Trophoblast cell (in vitro differentiated cells and primary cell): ENCODE data around the gene EHD3.

ENCODE experiments used
- DNase-seq, 2 donors: peaks; one replicate each; pipeline ENCODE4 v3.0.0-alpha.2; 2016
- H2AFZ ChIP-seq: 2 replicates; pipeline ENCODE4 v1.6.1; 2013; ENCODE audit warnings: low read length, moderate library complexity, mild to moderate bottlenecking; ENCODE audit not compliant: insufficient read depth, poor library complexity
- H2AK5ac ChIP-seq: 2 replicates; pipeline ENCODE4 v1.6.1; 2013; ENCODE audit warnings: mild to moderate bottlenecking, low read length
- H2BK120ac ChIP-seq: 2 replicates; pipeline ENCODE4 v1.6.1; 2013; ENCODE audit warnings: low read length, mild to moderate bottlenecking, moderate library complexity; ENCODE audit not compliant: insufficient read depth, poor library complexity
- H2BK12ac ChIP-seq: 2 replicates; pipeline ENCODE4 v1.6.1; 2013; ENCODE audit warnings: mild to moderate bottlenecking, low read length, moderate library complexity
- H2BK5ac ChIP-seq: 2 replicates; pipeline ENCODE4 v1.6.1; 2013; ENCODE audit warnings: low read length, low read depth, moderate library complexity, mild to moderate bottlenecking; ENCODE audit not compliant: poor library complexity
- H3K14ac ChIP-seq: 2 replicates; pipeline ENCODE4 v1.6.1; 2013; ENCODE audit warnings: mild to moderate bottlenecking, low read length
- H3K18ac ChIP-seq: 2 replicates; pipeline ENCODE4 v1.6.1; 2013; ENCODE audit warnings: mild to moderate bottlenecking, low read length
- H3K23ac ChIP-seq: 2 replicates; pipeline ENCODE4 v1.6.1; 2013; ENCODE audit warnings: low read length
- H3K27ac ChIP-seq: 2 replicates; pipeline ENCODE4 v1.5.1; 2013; ENCODE audit warnings: low read depth, mild to moderate bottlenecking, inconsistent platforms, low read length, moderate library complexity
- H3K27me3 ChIP-seq: 2 replicates; pipeline ENCODE4 v1.6.1; 2013; ENCODE audit warnings: inconsistent platforms, mild to moderate bottlenecking, low read length, moderate library complexity; ENCODE audit not compliant: insufficient read depth
- H3K36me3 ChIP-seq, 2 experiments: 1 replicate in 1 of 2; 2 replicates in 1 of 2; pipeline ENCODE4 v1.6.1; 2013; ENCODE audit warnings: low read length in 2 of 2, mild to moderate bottlenecking in 2 of 2, moderate library complexity in 1 of 2; ENCODE audit not compliant: insufficient read depth in 2 of 2, control insufficient read depth in 1 of 2
- H3K4ac ChIP-seq: 2 replicates; pipeline ENCODE4 v1.6.1; 2013; ENCODE audit warnings: low read depth, mild to moderate bottlenecking, low read length, moderate library complexity
- H3K4me1 ChIP-seq, 2 experiments: 1 replicate in 1 of 2; 2 replicates in 1 of 2; pipeline ENCODE4 v1.6.1; 2013; ENCODE audit warnings: low read length in 2 of 2, mild to moderate bottlenecking in 2 of 2, moderate library complexity in 1 of 2; ENCODE audit not compliant: insufficient read depth in 2 of 2, control insufficient read depth in 1 of 2
- H3K4me2 ChIP-seq: 2 replicates; pipeline ENCODE4 v1.6.1; 2013; ENCODE audit warnings: inconsistent platforms, mild to moderate bottlenecking, low read length, moderate library complexity
- H3K4me3 ChIP-seq: 2 replicates; pipeline ENCODE4 v1.5.1; 2013; ENCODE audit warnings: mild to moderate bottlenecking, low read depth, low read length, inconsistent platforms
- H3K79me1 ChIP-seq: one replicate; pipeline ENCODE4 v1.6.1; 2013; ENCODE audit warnings: low read length
- H3K79me2 ChIP-seq: 2 replicates; pipeline ENCODE4 v1.6.1; 2013; ENCODE audit warnings: low read length, mild to moderate bottlenecking; ENCODE audit not compliant: control insufficient read depth, insufficient read depth, poor library complexity
- H3K9ac ChIP-seq: 2 replicates; pipeline ENCODE4 v1.6.1; 2013; ENCODE audit warnings: mild to moderate bottlenecking, low read length
- H3K9me3 ChIP-seq: 2 replicates; pipeline ENCODE4 v1.6.1; 2013; ENCODE audit warnings: low read depth, mild to moderate bottlenecking, control low read depth, inconsistent platforms, low read length; ENCODE audit not compliant: insufficient read depth
- H4K12ac ChIP-seq: 2 replicates; pipeline ENCODE4 v1.6.1; 2013; ENCODE audit warnings: low read depth, mild to moderate bottlenecking, low read length, moderate library complexity
- H4K8ac ChIP-seq: 2 replicates; pipeline ENCODE4 v1.6.1; 2013; ENCODE audit warnings: low read depth, mild to moderate bottlenecking, low read length, moderate library complexity
- H4K91ac ChIP-seq: one replicate; pipeline ENCODE4 v1.6.1; 2013; ENCODE audit warnings: low read depth, mild to moderate bottlenecking, low read length, moderate library complexity
- WGBS: extraction: QIAGEN DNeasy Blood & Tissue Kit; methylation state at CpG from one replicate; pipeline ENCODE4 v1.1.7; 2013; ENCODE audit warnings: missing lambda C conversion rate; ENCODE audit not compliant: insufficient read length, insufficient coverage; ENCODE audit errors: extremely low coverage; 5-methylcytosine and 5-hydroxymethylcytosine counted together

Gene EHD3

GRCh38 chr2:31234683-31235503, 941 bp downstream of the EHD3 start:
- peak overlapping the region; percentile 78 for H3K4me3 ChIP-seq
- peaks cover 14% of the 10 kb centered on the region for H3K79me1 ChIP-seq
- H3K23ac ChIP-seq: no peak overlapping the region
- no peaks in the 10 kb centered on the region for H3K27me3 ChIP-seq
- WGBS: no CpG with 5 or more reads among the region's 17 CpGs
- H2BK12ac ChIP-seq: no peak overlapping the region
- peak overlapping the region; percentile 66 for H3K18ac ChIP-seq
- H2AFZ ChIP-seq: no peak overlapping the region
- H3K4me2 ChIP-seq: peak overlapping the region; percentile 97
- H2BK120ac ChIP-seq: peak overlapping the region; percentile 49
- H3K14ac ChIP-seq: peak overlapping the region; percentile 43
- no peak overlapping the region for H2AK5ac ChIP-seq
- no peaks in the 10 kb centered on the region for H3K79me2 ChIP-seq
- H3K4ac ChIP-seq: peak overlapping the region; percentile 8
- H4K8ac ChIP-seq: peak overlapping the region; percentile 67
- no peak overlapping the region for H3K27ac ChIP-seq
- no peak overlapping the region for H2BK5ac ChIP-seq
- DNase-seq: no peak
- H3K9ac ChIP-seq: no peak overlapping the region
- H4K91ac ChIP-seq: peak overlapping the region; percentile 64
- no peaks in the 10 kb centered on the region for H3K36me3 ChIP-seq
- H4K12ac ChIP-seq: peak overlapping the region; percentile 41
- no peaks in the 10 kb centered on the region for H3K9me3 ChIP-seq
- peaks cover 25 to 28% of the 10 kb centered on the region in 2 experiments for H3K4me1 ChIP-seq

- Histone ChIP-seq H3K9me3 (no peaks in the 10 kb centered on the region), H3K9ac (no peak overlapping the region), H3K4ac (no peak overlapping the region), H3K18ac (no peak overlapping the region), H2BK12ac (no peak overlapping the region), H3K23ac (no peak overlapping the region), H3K27ac (no peak overlapping the region), H2AFZ (no peak overlapping the region), H4K91ac (no peak overlapping the region), H4K12ac (no peak overlapping the region), H2BK120ac (no peak overlapping the region), H4K8ac (no peak overlapping the region), H3K4me3 (no peak overlapping the region), H2BK5ac (no peak overlapping the region), H3K14ac (no peak overlapping the region), H3K36me3 (no peaks in the 10 kb centered on the region), H2AK5ac (no peak overlapping the region), H3K4me1 (peaks cover 30 to 32% of the 10 kb centered on the region in 2 experiments), H3K27me3 (no peaks in the 10 kb centered on the region), H3K79me1 (peaks cover 17% of the 10 kb centered on the region), H3K4me2 (peak overlapping the region; percentile 97), H3K79me2 (no peaks in the 10 kb centered on the region)
- WGBS: no CpG with 5 or more reads among the region's 4 CpGs
- DNase-seq: peak in 1 of 2 donors; percentile 52
These were observed 1.6 kb downstream of the EHD3 start for GRCh38 chr2:31235504-31235902.

GRCh38 chr2:31236433-31237205, 2.7 kb downstream of the EHD3 start:
- Histone ChIP-seq H3K9me3 (no peaks in the 10 kb centered on the region), H3K9ac (no peak overlapping the region), H3K36me3 (peaks cover 0 to 3% of the 10 kb centered on the region in 2 experiments)

GRCh38 chr2:31237348-31238017, 3.5 kb downstream of the EHD3 start:
- no peak for DNase-seq
- H3K4me2 ChIP-seq: no peak overlapping the region
- no peak overlapping the region for H3K18ac ChIP-seq
- H3K4me3 ChIP-seq: no peak overlapping the region
- H3K14ac ChIP-seq: no peak overlapping the region
- H3K9me3 ChIP-seq: no peaks in the 10 kb centered on the region
- no peak overlapping the region for H4K91ac ChIP-seq
- H4K8ac ChIP-seq: no peak overlapping the region
- no CpG with 5 or more reads among the region's 9 CpGs for WGBS
- H2BK5ac ChIP-seq: no peak overlapping the region
- H3K79me1 ChIP-seq: peaks cover 17% of the 10 kb centered on the region
- no peak overlapping the region for H2BK120ac ChIP-seq
- no peak overlapping the region for H3K4ac ChIP-seq
- no peak overlapping the region for H3K9ac ChIP-seq
- H2AFZ ChIP-seq: no peak overlapping the region
- H2BK12ac ChIP-seq: no peak overlapping the region
- H4K12ac ChIP-seq: no peak overlapping the region
- peaks cover 0 to 3% of the 10 kb centered on the region in 2 experiments for H3K36me3 ChIP-seq
- H3K23ac ChIP-seq: no peak overlapping the region
- H3K27ac ChIP-seq: no peak overlapping the region
- H3K27me3 ChIP-seq: no peaks in the 10 kb centered on the region
- H3K4me1 ChIP-seq: peaks cover 32% of the 10 kb centered on the region in 2 experiments
- H3K79me2 ChIP-seq: no peaks in the 10 kb centered on the region
- H2AK5ac ChIP-seq: no peak overlapping the region

More at GRCh38 chr2:31236433-31237205, 2.7 kb downstream of the EHD3 start:
- Histone ChIP-seq H3K14ac (no peak overlapping the region), H3K4me1 (peaks cover 32% of the 10 kb centered on the region in 2 experiments), H3K4ac (no peak overlapping the region), H3K79me2 (no peaks in the 10 kb centered on the region), H2BK12ac (peak overlapping the region; percentile 35), H3K18ac (no peak overlapping the region), H4K8ac (no peak overlapping the region), H3K23ac (no peak overlapping the region), H4K91ac (peak overlapping the region; percentile 12), H3K4me2 (no peak overlapping the region), H2AFZ (no peak overlapping the region), H2BK120ac (no peak overlapping the region), H3K79me1 (peaks cover 17% of the 10 kb centered on the region), H3K27ac (no peak overlapping the region), H2AK5ac (no peak overlapping the region), H2BK5ac (no peak overlapping the region), H3K27me3 (no peaks in the 10 kb centered on the region), H3K4me3 (no peak overlapping the region), H4K12ac (no peak overlapping the region)
- no peak for DNase-seq
- WGBS: no CpG with 5 or more reads among the region's 7 CpGs
